Trophoblast cell (in vitro differentiated cells and primary cell): ENCODE results near the gene FGF2.

ENCODE experiments used
- DNase-seq, 2 donors: peaks; one replicate each; pipeline ENCODE4 v3.0.0-alpha.2; 2016
- H2AFZ ChIP-seq: 2 replicates; pipeline ENCODE4 v1.6.1; 2013; ENCODE audit warnings: low read length, moderate library complexity, mild to moderate bottlenecking; ENCODE audit not compliant: insufficient read depth, poor library complexity
- H2AK5ac ChIP-seq: 2 replicates; pipeline ENCODE4 v1.6.1; 2013; ENCODE audit warnings: mild to moderate bottlenecking, low read length
- H2BK120ac ChIP-seq: 2 replicates; pipeline ENCODE4 v1.6.1; 2013; ENCODE audit warnings: low read length, mild to moderate bottlenecking, moderate library complexity; ENCODE audit not compliant: insufficient read depth, poor library complexity
- H2BK12ac ChIP-seq: 2 replicates; pipeline ENCODE4 v1.6.1; 2013; ENCODE audit warnings: mild to moderate bottlenecking, low read length, moderate library complexity
- H2BK5ac ChIP-seq: 2 replicates; pipeline ENCODE4 v1.6.1; 2013; ENCODE audit warnings: low read length, low read depth, moderate library complexity, mild to moderate bottlenecking; ENCODE audit not compliant: poor library complexity
- H3K14ac ChIP-seq: 2 replicates; pipeline ENCODE4 v1.6.1; 2013; ENCODE audit warnings: mild to moderate bottlenecking, low read length
- H3K18ac ChIP-seq: 2 replicates; pipeline ENCODE4 v1.6.1; 2013; ENCODE audit warnings: mild to moderate bottlenecking, low read length
- H3K23ac ChIP-seq: 2 replicates; pipeline ENCODE4 v1.6.1; 2013; ENCODE audit warnings: low read length
- H3K27ac ChIP-seq: 2 replicates; pipeline ENCODE4 v1.5.1; 2013; ENCODE audit warnings: low read depth, mild to moderate bottlenecking, inconsistent platforms, low read length, moderate library complexity
- H3K27me3 ChIP-seq: 2 replicates; pipeline ENCODE4 v1.6.1; 2013; ENCODE audit warnings: inconsistent platforms, mild to moderate bottlenecking, low read length, moderate library complexity; ENCODE audit not compliant: insufficient read depth
- H3K36me3 ChIP-seq, 2 experiments: 1 replicate in 1 of 2; 2 replicates in 1 of 2; pipeline ENCODE4 v1.6.1; 2013; ENCODE audit warnings: low read length in 2 of 2, mild to moderate bottlenecking in 2 of 2, moderate library complexity in 1 of 2; ENCODE audit not compliant: insufficient read depth in 2 of 2, control insufficient read depth in 1 of 2
- H3K4ac ChIP-seq: 2 replicates; pipeline ENCODE4 v1.6.1; 2013; ENCODE audit warnings: low read depth, mild to moderate bottlenecking, low read length, moderate library complexity
- H3K4me1 ChIP-seq, 2 experiments: 1 replicate in 1 of 2; 2 replicates in 1 of 2; pipeline ENCODE4 v1.6.1; 2013; ENCODE audit warnings: low read length in 2 of 2, mild to moderate bottlenecking in 2 of 2, moderate library complexity in 1 of 2; ENCODE audit not compliant: insufficient read depth in 2 of 2, control insufficient read depth in 1 of 2
- H3K4me2 ChIP-seq: 2 replicates; pipeline ENCODE4 v1.6.1; 2013; ENCODE audit warnings: inconsistent platforms, mild to moderate bottlenecking, low read length, moderate library complexity
- H3K4me3 ChIP-seq: 2 replicates; pipeline ENCODE4 v1.5.1; 2013; ENCODE audit warnings: mild to moderate bottlenecking, low read depth, low read length, inconsistent platforms
- H3K79me1 ChIP-seq: one replicate; pipeline ENCODE4 v1.6.1; 2013; ENCODE audit warnings: low read length
- H3K79me2 ChIP-seq: 2 replicates; pipeline ENCODE4 v1.6.1; 2013; ENCODE audit warnings: low read length, mild to moderate bottlenecking; ENCODE audit not compliant: control insufficient read depth, insufficient read depth, poor library complexity
- H3K9ac ChIP-seq: 2 replicates; pipeline ENCODE4 v1.6.1; 2013; ENCODE audit warnings: mild to moderate bottlenecking, low read length
- H3K9me3 ChIP-seq: 2 replicates; pipeline ENCODE4 v1.6.1; 2013; ENCODE audit warnings: low read depth, mild to moderate bottlenecking, control low read depth, inconsistent platforms, low read length; ENCODE audit not compliant: insufficient read depth
- H4K12ac ChIP-seq: 2 replicates; pipeline ENCODE4 v1.6.1; 2013; ENCODE audit warnings: low read depth, mild to moderate bottlenecking, low read length, moderate library complexity
- H4K8ac ChIP-seq: 2 replicates; pipeline ENCODE4 v1.6.1; 2013; ENCODE audit warnings: low read depth, mild to moderate bottlenecking, low read length, moderate library complexity
- H4K91ac ChIP-seq: one replicate; pipeline ENCODE4 v1.6.1; 2013; ENCODE audit warnings: low read depth, mild to moderate bottlenecking, low read length, moderate library complexity
- WGBS: extraction: QIAGEN DNeasy Blood & Tissue Kit; methylation state at CpG from one replicate; pipeline ENCODE4 v1.1.7; 2013; ENCODE audit warnings: missing lambda C conversion rate; ENCODE audit not compliant: insufficient read length, insufficient coverage; ENCODE audit errors: extremely low coverage; 5-methylcytosine and 5-hydroxymethylcytosine counted together

Gene FGF2

DNA sequence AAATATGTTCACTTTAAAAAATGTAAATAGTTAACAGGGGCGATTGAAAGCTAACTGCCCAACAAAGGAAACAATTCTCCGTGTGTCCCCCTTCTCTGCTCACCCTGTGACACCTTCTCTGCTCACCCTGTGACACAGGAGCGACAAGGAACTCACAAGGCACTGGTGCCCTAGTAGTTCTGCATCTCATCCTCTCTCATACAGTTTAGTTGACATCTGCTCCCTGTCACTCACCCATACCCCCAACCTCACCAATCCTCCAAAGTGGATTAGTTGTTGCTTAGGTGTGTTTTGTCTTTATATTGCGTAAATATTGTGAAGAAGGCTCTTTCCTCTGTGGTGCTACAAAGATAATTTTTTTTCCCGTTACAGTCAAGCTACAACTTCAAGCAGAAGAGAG is 49.3 kb downstream of the FGF2 start:
- H3K4me2 ChIP-seq = no peak overlapping the region
- no CpG with 5 or more reads among the region's 5 CpGs for WGBS

DNA sequence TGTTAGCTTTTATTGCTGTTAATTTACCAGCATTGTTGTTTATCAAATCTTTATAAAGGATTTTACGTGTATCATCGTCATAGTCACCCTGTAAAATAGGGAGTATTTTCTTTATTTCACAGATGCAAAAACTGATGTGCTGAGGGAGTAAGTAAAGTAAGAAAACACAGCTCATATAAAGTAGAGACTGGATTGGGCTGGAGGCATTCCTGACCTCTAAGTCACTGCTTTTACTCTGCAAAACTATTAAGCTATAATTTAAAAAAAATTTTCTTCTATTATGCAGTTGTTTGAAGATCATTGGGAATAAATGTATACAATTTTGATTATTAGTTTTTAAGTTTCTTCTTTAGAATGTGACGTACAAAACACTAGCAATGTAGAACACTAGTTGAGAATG is 49.8 kb downstream of the FGF2 start:
- Histone ChIP-seq H4K91ac (no peak overlapping the region), H3K9me3 (peaks cover 4% of the 10 kb centered on the region), H3K79me2 (no peaks in the 10 kb centered on the region), H3K4me3 (no peak overlapping the region), H3K18ac (no peak overlapping the region), H3K27me3 (no peaks in the 10 kb centered on the region), H3K4me1 (no peaks in the 10 kb centered on the region), H3K4ac (no peak overlapping the region), H3K36me3 (no peaks in the 10 kb centered on the region), H3K79me1 (no peaks in the 10 kb centered on the region), H4K8ac (no peak overlapping the region), H4K12ac (no peak overlapping the region), H3K4me2 (no peak overlapping the region), H3K27ac (no peak overlapping the region), H2AFZ (no peak overlapping the region), H2BK12ac (no peak overlapping the region), H2BK5ac (no peak overlapping the region), H3K14ac (no peak overlapping the region), H2BK120ac (no peak overlapping the region), H2AK5ac (no peak overlapping the region), H3K23ac (no peak overlapping the region), H3K9ac (no peak overlapping the region)
- no CpG with 5 or more reads among the region's 3 CpGs for WGBS
- peak in 1 of 2 donors; percentile 20 for DNase-seq

More for the DNA sequence above, 49.3 kb downstream of the FGF2 start:
- Histone ChIP-seq H4K91ac (no peak overlapping the region), H4K12ac (no peak overlapping the region), H3K27me3 (no peaks in the 10 kb centered on the region), H2BK5ac (no peak overlapping the region), H3K4me1 (no peaks in the 10 kb centered on the region), H2AK5ac (no peak overlapping the region), H3K79me1 (no peaks in the 10 kb centered on the region), H3K4ac (no peak overlapping the region), H3K9me3 (peaks cover 4% of the 10 kb centered on the region), H3K27ac (no peak overlapping the region), H3K9ac (no peak overlapping the region), H3K4me3 (no peak overlapping the region), H3K14ac (no peak overlapping the region), H3K36me3 (no peaks in the 10 kb centered on the region), H3K79me2 (no peaks in the 10 kb centered on the region), H3K23ac (no peak overlapping the region), H2AFZ (no peak overlapping the region), H3K18ac (no peak overlapping the region), H2BK120ac (no peak overlapping the region), H4K8ac (no peak overlapping the region), H2BK12ac (no peak overlapping the region)
- no peak for DNase-seq

GRCh38 chr4:122879001-122879400 is 52.4 kb downstream of the FGF2 start:
- Histone ChIP-seq H2AK5ac (no peak overlapping the region), H3K4me1 (no peaks in the 10 kb centered on the region), H3K79me2 (no peaks in the 10 kb centered on the region), H3K18ac (no peak overlapping the region), H3K9me3 (peaks cover 4% of the 10 kb centered on the region), H4K8ac (no peak overlapping the region), H3K27ac (no peak overlapping the region), H3K4me3 (no peak overlapping the region), H2BK12ac (no peak overlapping the region), H3K14ac (no peak overlapping the region), H3K9ac (no peak overlapping the region), H3K4me2 (no peak overlapping the region), H4K91ac (no peak overlapping the region), H4K12ac (no peak overlapping the region), H2BK5ac (no peak overlapping the region), H3K27me3 (no peaks in the 10 kb centered on the region), H3K79me1 (no peaks in the 10 kb centered on the region), H3K36me3 (no peaks in the 10 kb centered on the region), H3K23ac (no peak overlapping the region), H2AFZ (no peak overlapping the region), H2BK120ac (no peak overlapping the region), H3K4ac (no peak overlapping the region)
- DNase-seq = no peak

DNA sequence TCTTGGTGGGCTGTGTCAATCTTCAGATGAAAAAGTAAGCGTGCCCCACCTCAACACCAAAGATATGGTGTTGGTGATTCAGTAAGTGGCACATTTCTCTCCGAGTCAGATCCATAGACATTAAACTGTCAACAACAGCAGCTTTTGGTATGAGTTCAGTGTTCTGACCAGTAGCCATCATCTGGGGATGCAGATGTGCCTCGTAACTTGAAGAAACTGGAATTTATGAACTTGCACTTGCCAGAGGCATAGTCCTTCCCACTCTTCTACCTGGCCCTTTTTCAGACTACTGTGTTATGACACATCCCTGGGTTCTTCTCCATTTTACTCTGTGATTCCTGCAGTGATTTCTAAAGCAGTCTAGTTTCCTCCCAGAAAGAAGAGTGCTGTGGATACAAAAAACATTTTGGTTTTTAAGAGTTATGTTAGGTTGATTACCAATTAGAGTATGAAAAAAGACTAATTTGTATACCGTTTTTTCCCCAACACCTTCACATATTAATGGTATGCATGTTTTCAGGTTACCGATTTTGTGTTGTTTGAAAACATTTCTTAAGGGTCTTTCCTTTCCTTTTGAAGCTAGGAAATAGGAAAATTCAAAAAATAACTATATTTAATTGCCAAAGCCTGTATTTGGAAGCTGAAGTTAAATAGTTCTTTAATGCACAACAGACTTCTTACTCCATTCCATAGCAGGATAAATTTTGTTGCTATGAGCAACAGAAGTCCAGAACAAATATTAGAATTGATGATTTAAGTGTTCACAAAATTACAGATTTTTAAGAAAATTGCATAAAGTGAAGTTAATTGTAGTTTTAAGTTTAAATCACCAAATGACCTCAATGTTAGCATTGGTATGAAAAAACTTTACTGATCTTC is 56.5 kb downstream of the FGF2 start:
- H2AFZ ChIP-seq = no peak overlapping the region
- no peaks in the 10 kb centered on the region for H3K4me1 ChIP-seq
- H3K9ac ChIP-seq = no peak overlapping the region
- H2AK5ac ChIP-seq = no peak overlapping the region
- H3K23ac ChIP-seq = no peak overlapping the region
- H2BK12ac ChIP-seq = no peak overlapping the region
- H2BK120ac ChIP-seq = no peak overlapping the region
- no peak overlapping the region for H4K12ac ChIP-seq
- H3K9me3 ChIP-seq = peaks cover 4% of the 10 kb centered on the region
- H4K91ac ChIP-seq = no peak overlapping the region
- H3K79me1 ChIP-seq = no peaks in the 10 kb centered on the region
- H3K27ac ChIP-seq = no peak overlapping the region
- H3K4ac ChIP-seq = no peak overlapping the region
- no peaks in the 10 kb centered on the region for H3K79me2 ChIP-seq
- H3K4me3 ChIP-seq = no peak overlapping the region
- no peak overlapping the region for H3K18ac ChIP-seq
- no peak overlapping the region for H4K8ac ChIP-seq
- H3K36me3 ChIP-seq = no peaks in the 10 kb centered on the region
- no peak overlapping the region for H3K4me2 ChIP-seq
- whole genome bisulfite sequencing = no CpG with 5 or more reads among the region's 5 CpGs
- no peak overlapping the region for H2BK5ac ChIP-seq
- no peaks in the 10 kb centered on the region for H3K27me3 ChIP-seq
- DNase-seq = no peak
- H3K14ac ChIP-seq = no peak overlapping the region
